Renal cortex interstitium (tissue), 11 donors: Measurements from ENCODE around the gene OTUD6A. TPM values are rescaled to one million over a fixed set of nuclear protein-coding genes. Genes with fewer than 3 reads are reported as not detected.
"Not testable (repeated sequence)": the region's sequence is repeated elsewhere in the genome, so short reads cannot be mapped to it uniquely, and the experiment has no call there.

Experiments
- DNase-seq, 11 donors: peaks; one replicate each; pipeline ENCODE4 v3.0.0-alpha.2; 2013; ENCODE audit warnings: low read depth in 9 of 11, low spot score in 4 of 11; ENCODE audit errors: extremely low read depth in 1 of 11
- polyA plus RNA-seq, 3 donors: library from polyadenylated mRNA; unstranded; fragments of 120-200 nt; gene quantifications; one replicate each; pipeline ENCODE4 v1.2.1, GENCODE V29; 2013; ENCODE audit not compliant: insufficient read length in 3 of 3

OTUD6A gene
- polyA plus RNA-seq, 3 donors: not detected

- no peak for DNase-seq
Measured at GRCh38 chrX:70092247-70092646, 30.0 kb downstream of the OTUD6A start.

GRCh38 chrX:70096052-70096451 is 33.8 kb downstream of the OTUD6A start:
- DNase-seq: no peak

- DNase-seq: no peak
Measured at GRCh38 chrX:70105229-70105628, 43.0 kb downstream of the OTUD6A start.

GRCh38 chrX:70111436-70112026 is 49.3 kb downstream of the OTUD6A start:
- not testable (repeated sequence) for DNase-seq

Other genes starting within 250 kb of the OTUD6A start
- not detected for gene AWAT2, start 12.5 kb upstream of the OTUD6A start, polyA plus RNA-seq
- gene IGBP1, start 71.0 kb downstream of the OTUD6A start, polyA plus RNA-seq: 100 to 1,000 TPM in 1 of 3 donors, 10 to 100 TPM in 2; 91.1 to 112 (median 96.4) TPM
- not detected for gene DGAT2L6, start 115.0 kb downstream of the OTUD6A start, polyA plus RNA-seq
- gene AWAT1, start 172.2 kb downstream of the OTUD6A start, polyA plus RNA-seq: not detected
- under 1 TPM; 0.12 to 0.47 (median 0.14) TPM for gene P2RY4, start 197.7 kb downstream of the OTUD6A start, polyA plus RNA-seq
- gene ARR3, start 205.9 kb downstream of the OTUD6A start, polyA plus RNA-seq: 1 to 10 TPM in 1 of 3 donors, under 1 TPM in 2; 0.45 to 1.0 (median 0.79) TPM
- gene RAB41, start 219.7 kb downstream of the OTUD6A start, polyA plus RNA-seq: 1 to 10 TPM in 1 of 3 donors, under 1 TPM in 2; 0.72 to 1.2 (median 0.79) TPM
- gene PDZD11, start 227.5 kb downstream of the OTUD6A start, polyA plus RNA-seq: 10 to 100 TPM; 49.8 to 58.3 (median 57.6) TPM
- 10 to 100 TPM; 13.0 to 22.6 (median 22.2) TPM for gene KIF4A, start 227.6 kb downstream of the OTUD6A start, polyA plus RNA-seq